Psoas muscle (tissue), 8 donors: ENCODE data around the gene ARMC12. TPM values are rescaled to one million over a fixed set of nuclear protein-coding genes. Genes with fewer than 3 reads are reported as not detected.
"Not testable (repeated sequence)": the region's sequence is repeated elsewhere in the genome, so short reads cannot be mapped to it uniquely, and the experiment has no call there.

ENCODE experiments used
- ATAC-seq, 4 donors: fragments of 200-7000 bp; cut with Tn5 transposase; one replicate each; pipeline ENCODE4 v1.9.1; 2020; ENCODE audit warnings: moderate library complexity in 3 of 4, mild to moderate bottlenecking in 2 of 4
- DNase-seq, 2 donors: peaks; one replicate each; pipeline ENCODE4 v3.0.0-alpha.2; 2020
- H3K27ac ChIP-seq: fragments of 200-600 bp; one replicate; pipeline ENCODE4 v1.8.0; 2022
- H3K27me3 ChIP-seq, 3 donors: fragments of 200-600 bp in 1 of 3; one replicate each; pipeline versions ENCODE4 v1.6.1 to v1.8.0; 2013 to 2022; ENCODE audit warnings: low read length in 2 of 3, mild to moderate bottlenecking in 2 of 3, moderate library complexity in 1 of 3; ENCODE audit not compliant: insufficient read depth in 3 of 3
- H3K36me3 ChIP-seq, 2 donors: fragments of 200-600 bp in 1 of 2; one replicate each; pipeline versions ENCODE4 v1.6.1 to v1.8.0; 2013 to 2022; ENCODE audit warnings: low read depth in 1 of 2, mild to moderate bottlenecking in 1 of 2, moderate library complexity in 1 of 2; ENCODE audit not compliant: insufficient read depth in 1 of 2
- H3K4me1 ChIP-seq: fragments of 200-600 bp; one replicate; pipeline ENCODE4 v1.8.0; 2022
- H3K4me3 ChIP-seq: fragments of 200-600 bp; one replicate; pipeline ENCODE4 v1.8.0; 2022; ENCODE audit warnings: mild to moderate bottlenecking
- H3K9me3 ChIP-seq: fragments of 200-600 bp; one replicate; pipeline ENCODE4 v1.8.0; 2022
- CTCF ChIP-seq: fragments of 200-600 bp; IDR thresholded peaks from one replicate; pipeline ENCODE4 v1.8.0; 2022; ENCODE audit warnings: antibody characterized with exemption
- WGBS, 3 donors: extraction: QIAGEN DNeasy Blood & Tissue Kit; methylation state at CpG; one replicate each; pipeline versions ENCODE4 v1.1.6 to v1.1.7; 2013; 5-methylcytosine and 5-hydroxymethylcytosine counted together
- intact Hi-C, 2 donors: fragments of 100-400 bp; cut with DNase I; formaldehyde crosslinking; loops; one replicate each; pipeline versions ENCODE4 v1.11.0 to v1.14.2; 2022
- polyA plus RNA-seq, 3 donors: library from polyadenylated mRNA; stranded (reverse); fragments of 200-250 nt; gene quantifications; one replicate each; pipeline ENCODE4 v1.2.3, GENCODE V29; 2013
- total RNA-seq, 4 donors: library from RNA; stranded (reverse); fragmentation: NEBNext Ultra II Directional in 2 of 4; extraction: Animal tissue kit (Norgen Biotek cat#: 25700) in 2 of 4; gene quantifications; one replicate each; pipeline versions ENCODE4 v1.2.1 to v1.2.4, GENCODE V29; 2021 to 2023
- donor health status: healthy with polysubstance abuse.
- donor health status: DM: no; HTN: no; CAD: no; lungs with moderate emphysema.
- donor health status: Bipolar disorder and iron deficiency.
- donor health status: healthy.
- donor health status: DM: yes; HTN: yes; CAD: no.
- donor health status: DM: no; HTN: no; CAD: no.
- donor health status: DM: no; HTN: no; CAD: no.
- donor health status: DM: yes; HTN: yes; CAD: no.

The ARMC12 gene
- total and polyA plus RNA-seq, 7 donors: 0.25 to 15.5 (median 0.58) TPM; not detected in 2

GRCh38 chr6:35731736-35732532 is 4.9 kb upstream of the ARMC12 start:
- Histone ChIP-seq H3K4me3 (peak overlapping the region; percentile 94), H3K4me1 (peaks cover 68% of the 10 kb centered on the region), H3K27ac (peak overlapping the region; percentile 99), H3K9me3 (no peaks in the 10 kb centered on the region), H3K27me3 (no peaks in the 10 kb centered on the region), H3K36me3 (no peaks in the 10 kb centered on the region)
- peak; percentile 64 to 79 (median 70) for ATAC-seq
- DNase-seq: peak; percentile 99
- intact Hi-C loops: no loop called here
- no peak for TF ChIP-seq CTCF
- 0 to 1% (median 1%) methylated on average over 26 to 60 of the region's 61 CpGs for WGBS, 3 donors

- peak overlapping the region; percentile 99 for H3K27ac ChIP-seq
- DNase-seq (peak in 1 of 2 donors; percentile 29), ATAC-seq (no peak)
- no peak for TF ChIP-seq CTCF
- no peaks in the 10 kb centered on the region for H3K36me3 ChIP-seq
- intact Hi-C loops: no loop called here
- 91 to 94% (median 91%) methylated on average over 8 of the region's 8 CpGs for WGBS, 3 donors
- H3K4me3 ChIP-seq: no peak overlapping the region
- no peaks in the 10 kb centered on the region for H3K9me3 ChIP-seq
- H3K4me1 ChIP-seq: peaks cover 58% of the 10 kb centered on the region
- H3K27me3 ChIP-seq: no peaks in the 10 kb centered on the region
These were observed 3.2 kb upstream of the ARMC12 start for GRCh38 chr6:35733633-35734032.

- WGBS, 3 donors: 70 to 91% (median 72%) methylated on average over 12 of the region's 12 CpGs
- peak in 1 of 2 donors; percentile 34 for DNase-seq
- H3K27me3 ChIP-seq, H3K4me3 ChIP-seq, H3K36me3 ChIP-seq, intact Hi-C loops, ATAC-seq, H3K9me3 ChIP-seq: not testable (repeated sequence)
- H3K4me1 ChIP-seq: peaks cover 51% of the 10 kb centered on the region
- peak overlapping the region; percentile 99 for H3K27ac ChIP-seq
These were observed 2.5 kb upstream of the ARMC12 start for GRCh38 chr6:35734319-35734718.

GRCh38 chr6:35735452-35735851 is 1.4 kb upstream of the ARMC12 start:
- H3K27ac ChIP-seq: no peak overlapping the region
- 82 to 98% (median 93%) methylated on average over 3 of the region's 3 CpGs for WGBS, 3 donors
- TF ChIP-seq CTCF: no peak
- H3K4me3 ChIP-seq: no peak overlapping the region
- ATAC-seq (no peak), DNase-seq (no peak)
- H3K4me1 ChIP-seq: peaks cover 40% of the 10 kb centered on the region
- H3K36me3 ChIP-seq: no peaks in the 10 kb centered on the region
- no peaks in the 10 kb centered on the region for H3K27me3 ChIP-seq
- intact Hi-C loops: loop anchor here in 1 of 2 donors (5.0 kb wide), 1 partner anchor 153 kb away; no protein-coding TSS in a partner anchor
- H3K9me3 ChIP-seq: no peaks in the 10 kb centered on the region

GRCh38 chr6:35736253-35736894 is 458 bp upstream of the ARMC12 start:
- H3K27ac ChIP-seq: no peak overlapping the region
- ATAC-seq (peak; percentile 29 to 57 (median 42)), DNase-seq (peak; percentile 72 to 84)
- no peak overlapping the region for H3K4me3 ChIP-seq
- no peaks in the 10 kb centered on the region for H3K27me3 ChIP-seq
- H3K36me3 ChIP-seq: no peaks in the 10 kb centered on the region
- no peaks in the 10 kb centered on the region for H3K9me3 ChIP-seq
- intact Hi-C loops: loop anchor here (1.0 to 5.0 kb wide), 2 partner anchors 152 to 154 kb away; no protein-coding TSS in a partner anchor
- peak; percentile 87 for TF ChIP-seq CTCF
- 65 to 75% (median 65%) methylated on average over 8 of the region's 8 CpGs for WGBS, 3 donors
- H3K4me1 ChIP-seq: peaks cover 36% of the 10 kb centered on the region
